DMS53 (cell line): ENCODE measurements around the gene RAI14.

ENCODE experiments used
- DNase-seq: peaks from one replicate; lab custom pipeline; 2025; lab: John Stamatoyannopoulos, UW

RAI14 gene

DNA sequence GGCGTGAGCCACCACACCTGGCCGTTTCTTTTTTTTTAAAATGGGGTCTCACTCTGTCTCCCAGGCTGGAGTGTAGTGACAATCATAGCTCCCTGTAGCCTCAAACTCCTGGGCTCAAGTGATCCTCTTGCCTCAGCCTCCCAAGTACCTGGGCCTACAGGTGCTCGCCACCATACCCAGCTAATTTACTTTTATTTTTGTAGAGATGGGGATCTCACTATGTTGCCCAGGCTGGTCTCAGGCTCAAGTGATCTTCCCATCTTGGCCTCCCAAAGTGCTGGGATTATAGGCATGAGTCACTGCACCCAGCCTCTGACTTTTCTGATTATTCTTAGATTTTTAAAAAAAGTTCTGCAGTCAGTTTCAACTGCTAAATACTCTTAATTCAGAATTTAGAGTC, 21.3 kb downstream of the RAI14 start:
- no peak for DNase-seq

DNA sequence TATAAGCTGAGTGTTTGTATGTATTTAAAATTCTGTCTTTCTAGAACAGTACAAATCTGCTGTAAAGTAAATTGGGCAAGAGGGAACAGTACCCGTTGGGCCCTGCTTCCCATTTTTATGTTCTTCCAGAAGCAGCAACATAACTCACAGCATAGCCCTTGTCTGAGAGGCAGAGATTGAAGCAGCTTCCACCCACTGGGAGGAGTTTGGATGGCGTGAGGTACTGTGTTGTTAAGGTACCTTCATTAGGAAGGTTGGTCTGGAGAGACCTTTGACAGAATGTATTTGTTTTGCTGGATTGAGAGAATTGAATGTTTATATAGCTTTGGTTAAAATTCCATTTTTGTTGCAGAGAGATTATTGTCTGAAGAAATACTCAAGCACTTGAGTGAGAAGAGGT, 24.8 kb downstream of the RAI14 start:
- peak; percentile 1 for DNase-seq

DNA sequence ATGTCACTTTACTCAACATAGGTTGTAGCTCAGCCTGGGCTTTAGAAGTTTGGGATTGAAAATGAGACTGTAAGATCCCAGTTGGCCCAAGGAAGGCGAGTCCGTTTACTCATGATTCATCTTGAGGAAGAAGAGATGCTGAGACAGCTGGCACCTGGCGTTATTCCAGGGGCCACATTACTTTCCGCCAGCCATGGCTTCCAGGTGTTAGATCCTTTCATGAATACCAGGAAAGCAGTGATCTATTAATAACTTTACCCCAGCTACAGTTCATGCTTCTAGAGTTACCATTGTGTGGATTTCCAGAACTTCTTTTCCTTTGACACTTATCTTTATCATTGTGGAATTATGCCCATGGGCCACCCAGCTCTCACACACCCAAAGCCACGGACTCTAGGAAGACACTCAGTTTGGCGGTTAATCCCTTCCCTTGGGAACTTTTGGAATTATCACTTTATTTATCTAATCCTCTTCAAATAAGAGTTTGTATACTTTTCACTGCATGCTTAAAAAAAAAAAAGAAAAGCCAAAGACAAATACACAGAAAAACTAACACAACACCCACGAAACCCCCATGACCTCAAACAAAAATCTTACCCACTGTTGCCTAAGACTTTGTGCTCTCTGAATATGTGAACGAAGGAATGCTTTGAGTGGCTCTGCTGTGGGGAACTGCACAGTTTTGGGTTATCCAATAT, 26.9 kb downstream of the RAI14 start:
- peak; percentile 46 for DNase-seq

GRCh38 chr5:34684281-34684979, 28.3 kb downstream of the RAI14 start:
- peak; percentile 65 for DNase-seq

DNA sequence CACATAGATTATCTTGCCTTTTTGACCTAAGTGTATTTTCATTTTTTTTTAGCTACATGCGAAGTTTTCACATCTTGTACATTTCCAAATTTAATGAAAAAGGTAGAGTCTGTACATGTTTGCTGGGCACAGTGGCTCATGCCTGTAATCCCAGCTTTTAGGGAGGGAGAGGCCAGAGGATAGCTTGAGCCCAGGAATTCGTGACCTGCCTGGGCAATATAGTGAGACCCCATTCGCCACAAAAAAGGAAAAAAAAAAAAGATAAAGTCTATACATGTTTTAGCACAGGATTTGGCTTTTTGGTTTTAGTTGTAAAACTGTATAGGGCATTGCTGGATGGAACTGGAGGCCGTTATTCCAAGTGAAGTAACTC, 28.8 kb downstream of the RAI14 start:
- no peak for DNase-seq

- DNase-seq, result no peak
Measured at GRCh38 chr5:34685485-34686165, 29.5 kb downstream of the RAI14 start.

DNA sequence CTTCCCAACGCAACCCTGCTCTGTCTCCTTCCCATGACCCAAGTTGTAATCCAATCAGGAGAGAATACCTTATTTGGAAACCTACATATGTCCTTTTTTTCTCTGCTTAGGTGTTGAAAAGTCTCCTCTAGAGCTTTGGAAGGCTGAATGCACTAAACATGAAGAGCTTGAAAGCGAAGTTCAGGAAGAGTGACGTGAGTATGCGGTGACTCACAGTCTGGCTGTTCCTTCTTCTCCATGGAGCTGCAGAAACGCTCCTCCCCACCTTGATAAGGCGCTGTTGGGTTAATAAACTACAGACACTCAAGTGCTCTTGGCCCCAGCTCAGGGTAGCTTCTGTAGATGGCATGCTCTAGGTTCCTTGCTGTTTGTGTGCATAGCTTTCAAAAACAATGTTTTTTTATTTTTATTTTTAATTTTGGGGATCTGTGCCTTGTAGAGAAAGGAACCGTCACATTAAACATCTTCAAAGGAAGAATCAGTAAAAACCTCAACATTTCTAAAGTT, 30.7 kb downstream of the RAI14 start:
- DNase-seq, result peak; percentile 95

GRCh38 chr5:34687269-34688011, 31.3 kb downstream of the RAI14 start:
- peak; percentile 23 for DNase-seq

- no peak for DNase-seq
Measured at GRCh38 chr5:34688015-34688810, 32.1 kb downstream of the RAI14 start.

DNA sequence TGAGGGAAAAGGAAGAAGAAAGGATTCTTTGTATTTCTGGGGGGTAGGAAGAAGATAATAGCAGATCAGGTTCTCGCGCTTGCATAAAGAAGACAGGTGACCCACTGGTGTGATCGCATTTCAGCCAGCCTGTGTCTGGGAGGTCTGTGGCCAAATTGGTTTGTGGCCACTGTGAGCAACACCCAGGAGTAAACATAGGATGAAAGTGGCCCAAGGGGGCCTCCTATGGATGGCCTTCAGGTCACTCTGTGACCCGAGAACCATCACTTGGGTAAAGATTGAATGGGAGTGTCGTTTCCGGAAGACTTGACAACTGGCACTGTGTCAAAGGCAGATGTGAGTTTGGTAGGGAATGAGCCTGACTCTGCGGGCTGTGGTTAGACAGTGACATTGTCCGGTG, 34.2 kb downstream of the RAI14 start:
- DNase-seq, result no peak

DNA sequence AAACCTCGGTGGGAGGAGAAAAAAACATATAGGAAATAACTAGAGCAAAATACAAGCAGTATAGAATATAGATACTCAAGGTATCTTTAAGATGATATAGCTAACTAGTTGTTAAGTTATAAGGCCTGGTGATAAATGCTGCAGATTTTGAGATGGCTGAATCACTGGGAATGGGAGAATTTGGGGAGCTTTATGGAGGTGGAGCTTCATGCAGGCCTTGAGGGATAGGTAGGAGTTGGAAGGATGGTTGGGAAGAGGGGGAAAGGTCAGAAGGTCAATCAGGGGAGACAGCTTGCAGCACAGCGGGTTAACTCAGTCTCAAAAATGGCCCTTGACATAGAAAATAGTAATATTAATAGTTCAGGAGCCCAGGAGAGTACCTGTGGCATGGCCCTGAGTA, 34.8 kb downstream of the RAI14 start:
- no peak for DNase-seq

GRCh38 chr5:34691326-34691725, 35.2 kb downstream of the RAI14 start:
- DNase-seq, result no peak

GRCh38 chr5:34692786-34693185, 36.7 kb downstream of the RAI14 start:
- DNase-seq, result no peak

- DNase-seq, result no peak
Measured at GRCh38 chr5:34694012-34694411, 37.9 kb downstream of the RAI14 start.

GRCh38 chr5:34694685-34695084, 38.6 kb downstream of the RAI14 start:
- no peak for DNase-seq

GRCh38 chr5:34695275-34696027, 39.3 kb downstream of the RAI14 start:
- DNase-seq, result no peak

- DNase-seq, result no peak
Measured at GRCh38 chr5:34697308-34698108, 41.4 kb downstream of the RAI14 start.

GRCh38 chr5:34698109-34698419, 41.9 kb downstream of the RAI14 start:
- DNase-seq, result no peak

DNA sequence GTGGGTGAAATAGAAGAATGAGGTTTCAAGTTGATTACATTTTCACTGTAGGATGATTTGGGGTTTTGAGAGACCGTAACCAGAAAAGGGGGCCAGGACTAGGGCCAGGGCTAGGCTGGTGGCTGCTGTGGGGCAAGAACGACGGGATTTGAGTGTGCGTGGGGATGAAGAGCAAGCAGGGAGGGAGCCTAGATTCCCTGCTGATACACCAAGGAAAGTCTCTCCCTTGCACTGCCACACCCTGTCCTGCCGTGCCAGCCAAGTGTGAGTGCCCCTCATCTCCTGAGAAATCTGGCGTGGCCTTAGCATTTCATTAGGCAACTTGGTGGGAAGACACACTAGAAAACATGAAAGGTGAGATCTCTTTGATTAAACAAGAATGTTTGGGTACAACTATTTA, 42.6 kb downstream of the RAI14 start:
- DNase-seq, result no peak
